ENCODE results near the gene DNAH9.

Gene DNAH9

GRCh38 chr17:11564589-11565380 lies 33.5 kb upstream of the DNAH9 start:
- H3K27me3 Mint-ChIP-seq, result no peaks in the 10 kb centered on the region
- H3K27ac Mint-ChIP-seq, result no peak overlapping the region
- H3K36me3 Mint-ChIP-seq (ENCODE audit: low read depth), result no peaks in the 10 kb centered on the region
- H3K4me3 Mint-ChIP-seq, result no peak overlapping the region
- no peaks in the 10 kb centered on the region for H3K4me1 Mint-ChIP-seq (ENCODE audit: low read depth)
- peaks cover 2% of the 10 kb centered on the region for H3K9me3 Mint-ChIP-seq
- DNase-seq, result no peak

- Mint-ChIP-seq H3K27me3 (no peaks in the 10 kb centered on the region), H3K9me3 (peaks cover 2% of the 10 kb centered on the region), H3K4me3 (no peak overlapping the region), H3K27ac (no peak overlapping the region), H3K36me3 (ENCODE audit: low read depth) (no peaks in the 10 kb centered on the region), H3K4me1 (ENCODE audit: low read depth) (no peaks in the 10 kb centered on the region)
- DNase-seq, result no peak
These were observed 32.7 kb upstream of the DNAH9 start for GRCh38 chr17:11565591-11565990.

GRCh38 chr17:11578998-11579397 lies 19.3 kb upstream of the DNAH9 start:
- Mint-ChIP-seq H3K4me3 (no peak overlapping the region), H3K4me1 (ENCODE audit: low read depth) (no peaks in the 10 kb centered on the region), H3K36me3 (ENCODE audit: low read depth) (no peaks in the 10 kb centered on the region), H3K27ac (no peak overlapping the region), H3K9me3 (peaks cover 10% of the 10 kb centered on the region), H3K27me3 (no peaks in the 10 kb centered on the region)
- DNase-seq, result no peak

- Mint-ChIP-seq H3K9me3 (peaks cover 4% of the 10 kb centered on the region), H3K4me3 (no peak overlapping the region), H3K27me3 (no peaks in the 10 kb centered on the region), H3K27ac (no peak overlapping the region), H3K36me3 (ENCODE audit: low read depth) (no peaks in the 10 kb centered on the region), H3K4me1 (ENCODE audit: low read depth) (no peaks in the 10 kb centered on the region)
- no peak for DNase-seq
These were observed 17.6 kb upstream of the DNAH9 start for GRCh38 chr17:11580677-11581076.

GRCh38 chr17:11582217-11582616 lies 16.1 kb upstream of the DNAH9 start:
- H3K27me3 Mint-ChIP-seq, result no peaks in the 10 kb centered on the region
- peaks cover 4% of the 10 kb centered on the region for H3K9me3 Mint-ChIP-seq
- H3K27ac Mint-ChIP-seq, result no peak overlapping the region
- no peak overlapping the region for H3K4me3 Mint-ChIP-seq
- no peaks in the 10 kb centered on the region for H3K36me3 Mint-ChIP-seq (ENCODE audit: low read depth)
- no peaks in the 10 kb centered on the region for H3K4me1 Mint-ChIP-seq (ENCODE audit: low read depth)
- DNase-seq, result no peak

- Mint-ChIP-seq H3K36me3 (ENCODE audit: low read depth) (no peaks in the 10 kb centered on the region), H3K4me1 (ENCODE audit: low read depth) (no peaks in the 10 kb centered on the region), H3K27me3 (no peaks in the 10 kb centered on the region), H3K9me3 (peaks cover 2% of the 10 kb centered on the region), H3K27ac (no peak overlapping the region), H3K4me3 (no peak overlapping the region)
- no peak for DNase-seq
These were observed 14.8 kb upstream of the DNAH9 start for GRCh38 chr17:11583306-11583992.

- no peak overlapping the region for H3K27ac Mint-ChIP-seq
- DNase-seq, result no peak
- H3K4me1 Mint-ChIP-seq (ENCODE audit: low read depth), result no peaks in the 10 kb centered on the region
- H3K4me3 Mint-ChIP-seq, result no peak overlapping the region
- peaks cover 2% of the 10 kb centered on the region for H3K9me3 Mint-ChIP-seq
- H3K36me3 Mint-ChIP-seq (ENCODE audit: low read depth), result no peaks in the 10 kb centered on the region
- H3K27me3 Mint-ChIP-seq, result peaks cover 4% of the 10 kb centered on the region
These were observed 8.6 kb upstream of the DNAH9 start for GRCh38 chr17:11589716-11590115.

GRCh38 chr17:11601661-11602060 lies 3.4 kb downstream of the DNAH9 start:
- peaks cover 33% of the 10 kb centered on the region for H3K27me3 Mint-ChIP-seq
- no peaks in the 10 kb centered on the region for H3K36me3 Mint-ChIP-seq (ENCODE audit: low read depth)
- peaks cover 4% of the 10 kb centered on the region for H3K4me1 Mint-ChIP-seq (ENCODE audit: low read depth)
- no peak overlapping the region for H3K4me3 Mint-ChIP-seq
- H3K9me3 Mint-ChIP-seq, result peaks cover 8% of the 10 kb centered on the region
- no peak for DNase-seq
- H3K27ac Mint-ChIP-seq, result no peak overlapping the region

- DNase-seq, result no peak
- no peak overlapping the region for H3K4me3 Mint-ChIP-seq
- H3K36me3 Mint-ChIP-seq (ENCODE audit: low read depth), result no peaks in the 10 kb centered on the region
- no peaks in the 10 kb centered on the region for H3K4me1 Mint-ChIP-seq (ENCODE audit: low read depth)
- no peak overlapping the region for H3K27ac Mint-ChIP-seq
- peaks cover 14% of the 10 kb centered on the region for H3K27me3 Mint-ChIP-seq
- H3K9me3 Mint-ChIP-seq, result peaks cover 6% of the 10 kb centered on the region
These were observed 10.1 kb downstream of the DNAH9 start for GRCh38 chr17:11608396-11608795.

GRCh38 chr17:11610999-11611566 lies 12.8 kb downstream of the DNAH9 start:
- H3K36me3 Mint-ChIP-seq (ENCODE audit: low read depth), result no peaks in the 10 kb centered on the region

GRCh38 chr17:11612956-11613355 lies 14.7 kb downstream of the DNAH9 start:
- Mint-ChIP-seq H3K4me1 (ENCODE audit: low read depth) (no peaks in the 10 kb centered on the region), H3K4me3 (no peak overlapping the region), H3K36me3 (ENCODE audit: low read depth) (no peaks in the 10 kb centered on the region), H3K27me3 (peaks cover 14% of the 10 kb centered on the region), H3K9me3 (no peaks in the 10 kb centered on the region), H3K27ac (no peak overlapping the region)
- no peak for DNase-seq

More at GRCh38 chr17:11610999-11611566, 12.8 kb downstream of the DNAH9 start:
- Mint-ChIP-seq H3K4me3 (no peak overlapping the region), H3K4me1 (ENCODE audit: low read depth) (no peaks in the 10 kb centered on the region), H3K9me3 (peaks cover 1% of the 10 kb centered on the region), H3K27me3 (peaks cover 14% of the 10 kb centered on the region), H3K27ac (no peak overlapping the region)
- no peak for DNase-seq

GRCh38 chr17:11618861-11619566 lies 20.7 kb downstream of the DNAH9 start:
- no peak overlapping the region for H3K4me3 Mint-ChIP-seq
- H3K9me3 Mint-ChIP-seq, result peaks cover 3% of the 10 kb centered on the region
- H3K4me1 Mint-ChIP-seq (ENCODE audit: low read depth), result no peaks in the 10 kb centered on the region
- H3K27ac Mint-ChIP-seq, result no peak overlapping the region
- no peaks in the 10 kb centered on the region for H3K36me3 Mint-ChIP-seq (ENCODE audit: low read depth)
- no peaks in the 10 kb centered on the region for H3K27me3 Mint-ChIP-seq
- no peak for DNase-seq

- Mint-ChIP-seq H3K36me3 (ENCODE audit: low read depth) (no peaks in the 10 kb centered on the region), H3K9me3 (peaks cover 3% of the 10 kb centered on the region), H3K4me3 (no peak overlapping the region), H3K27me3 (peaks cover 4% of the 10 kb centered on the region), H3K4me1 (ENCODE audit: low read depth) (no peaks in the 10 kb centered on the region), H3K27ac (no peak overlapping the region)
- no peak for DNase-seq
These were observed 24.2 kb downstream of the DNAH9 start for GRCh38 chr17:11622492-11622891.

GRCh38 chr17:11624976-11625375 lies 26.7 kb downstream of the DNAH9 start:
- Mint-ChIP-seq H3K4me3 (no peak overlapping the region), H3K36me3 (ENCODE audit: low read depth) (no peaks in the 10 kb centered on the region), H3K27ac (no peak overlapping the region), H3K4me1 (ENCODE audit: low read depth) (no peaks in the 10 kb centered on the region), H3K9me3 (peaks cover 3% of the 10 kb centered on the region), H3K27me3 (peaks cover 4% of the 10 kb centered on the region)
- DNase-seq, result no peak
